Endodermal cell (in vitro differentiated cells): ENCODE measurements around the gene TBCEL. TPM values are rescaled to one million over a fixed set of nuclear protein-coding genes. Genes with fewer than 3 reads are reported as not detected.
"Not testable (repeated sequence)": the region's sequence is repeated elsewhere in the genome, so short reads cannot be mapped to it uniquely, and the experiment has no call there.

Experiments used
- DNase-seq: peaks from one replicate; pipeline ENCODE4 v3.0.0-alpha.2; 2017
- H3K27ac ChIP-seq: 2 replicates; pipeline ENCODE4 v1.5.1; 2013; ENCODE audit warnings: mild to moderate bottlenecking, low read depth, low read length, moderate library complexity
- H3K27me3 ChIP-seq: 2 replicates; pipeline ENCODE4 v1.6.1; 2013; ENCODE audit warnings: mild to moderate bottlenecking, low read length, moderate library complexity; ENCODE audit not compliant: insufficient read depth, control insufficient read depth, poor library complexity, severe bottlenecking
- H3K36me3 ChIP-seq: 2 replicates; pipeline ENCODE4 v1.7.0; 2013; ENCODE audit warnings: mild to moderate bottlenecking, low read length, moderate library complexity; ENCODE audit not compliant: control insufficient read depth, insufficient read depth
- H3K4me1 ChIP-seq: one replicate; pipeline ENCODE4 v1.7.0; 2013; ENCODE audit warnings: low read length; ENCODE audit not compliant: control insufficient read depth, insufficient read depth
- H3K4me3 ChIP-seq: 2 replicates; pipeline ENCODE4 v1.5.1; 2013; ENCODE audit warnings: mild to moderate bottlenecking, low read length, moderate library complexity
- H3K9ac ChIP-seq: 2 replicates; pipeline ENCODE4 v1.6.1; 2013; ENCODE audit warnings: mild to moderate bottlenecking, low read length, moderate library complexity; ENCODE audit not compliant: poor library complexity, severe bottlenecking; ENCODE audit errors: extremely low read depth
- H3K9me3 ChIP-seq: 2 replicates; pipeline ENCODE4 v1.6.1; 2013; ENCODE audit warnings: mild to moderate bottlenecking, low read length, moderate library complexity; ENCODE audit not compliant: control insufficient read depth
- H3K27ac Mint-ChIP-seq: 2 replicates; pipeline ENCODE4 v1.8.0; 2020; ENCODE audit warnings: mixed read lengths
- H3K27me3 Mint-ChIP-seq: 2 replicates; pipeline ENCODE4 v1.8.0; 2021; ENCODE audit warnings: mild to moderate bottlenecking, mixed read lengths; ENCODE audit not compliant: insufficient read depth
- H3K36me3 Mint-ChIP-seq: 2 replicates; pipeline ENCODE4 v1.8.0; 2020; ENCODE audit warnings: low read depth, mixed read lengths
- H3K4me1 Mint-ChIP-seq: 2 replicates; pipeline ENCODE4 v1.8.0; 2020; ENCODE audit warnings: mixed read lengths
- H3K4me3 Mint-ChIP-seq: 2 replicates; pipeline ENCODE4 v1.8.0; 2020; ENCODE audit warnings: mild to moderate bottlenecking, moderate library complexity, mixed read lengths
- H3K9me3 Mint-ChIP-seq: 2 replicates; pipeline ENCODE4 v1.8.0; 2020; ENCODE audit warnings: mild to moderate bottlenecking, mixed read lengths
- CTCF ChIP-seq: fragments of 200-600 bp; sonication (generic); conservative IDR thresholded peaks from 2 replicates; pipeline ENCODE4 v1.5.0; 2021; ENCODE audit warnings: antibody characterized with exemption, mild to moderate bottlenecking
- WGBS, 2 experiments: methylation state at CpG; one replicate each; pipeline versions ENCODE4 v1.1.5 to v1.1.7; 2013; ENCODE audit warnings: missing lambda C conversion rate in 2 of 2, mixed read lengths in 1 of 2; ENCODE audit not compliant: insufficient coverage in 1 of 2, insufficient read length in 1 of 2; 5-methylcytosine and 5-hydroxymethylcytosine counted together
- total RNA-seq, 2 donors: library from RNA; stranded (reverse); fragmentation: NEBNext Ultra II Directional in 1 of 2; extraction: Animal tissue kit (Norgen Biotek cat#: 25700) in 1 of 2; gene quantifications; 2 replicates in 1 of 2; 3 replicates in 1 of 2; pipeline ENCODE4 v1.2.1, GENCODE V29; 2021

Gene TBCEL
- total RNA-seq, 2 donors from 2014 or later, result 23.5 to 26.1 TPM

DNA sequence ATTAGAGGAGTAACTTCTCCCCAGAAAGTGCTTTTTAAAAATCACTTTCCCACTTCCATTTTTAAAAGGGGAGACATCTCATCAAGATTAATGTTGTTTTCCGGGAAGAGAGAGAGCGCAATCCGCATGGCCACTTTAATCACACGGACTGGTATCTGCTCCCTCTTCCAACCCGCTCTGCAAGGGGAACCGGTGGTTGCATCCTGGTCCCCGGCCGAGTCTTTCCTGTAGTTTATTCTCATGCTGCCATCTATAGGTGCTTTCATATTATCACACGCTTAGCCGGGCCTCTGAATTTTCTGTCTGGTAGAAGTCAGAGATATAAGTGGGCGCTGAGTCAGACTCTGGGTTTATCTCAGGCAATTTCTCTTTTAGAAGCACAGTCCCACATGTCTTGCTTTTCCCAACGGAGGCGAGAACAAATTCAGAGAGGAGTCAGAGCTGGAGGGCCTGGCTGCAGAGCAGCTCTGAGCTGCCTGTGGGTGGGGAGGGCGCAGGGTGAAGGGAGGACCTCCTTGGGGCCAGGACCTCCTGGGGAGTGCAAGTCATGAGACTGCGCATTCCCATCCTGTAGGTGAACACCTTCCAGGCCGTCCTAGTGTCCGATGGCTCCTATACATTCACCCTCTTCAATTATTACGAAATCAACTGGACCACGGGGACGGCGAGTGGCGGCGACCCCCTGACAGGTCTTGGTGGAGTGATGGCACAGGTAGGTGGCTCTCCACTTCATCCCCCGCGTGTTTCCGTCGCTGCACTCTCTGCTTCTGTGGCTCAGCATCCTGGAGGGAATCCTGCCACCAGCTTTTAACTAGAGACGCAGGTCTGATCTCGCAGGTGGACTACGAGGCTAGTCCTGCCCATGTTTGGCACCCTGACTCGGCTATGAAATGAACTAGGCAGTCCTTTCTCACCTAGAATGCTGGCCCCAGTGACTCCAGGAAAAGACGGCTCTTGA is 88.9 kb downstream of the TBCEL start:
- H3K4me3 ChIP-seq, result no peak overlapping the region
- Mint-ChIP-seq H3K4me1 (peaks cover 4% of the 10 kb centered on the region), H3K27me3 (no peaks in the 10 kb centered on the region), H3K4me3 (no peak overlapping the region), H3K36me3 (no peaks in the 10 kb centered on the region), H3K27ac (no peak overlapping the region), H3K9me3 (no peaks in the 10 kb centered on the region)
- H3K27me3 ChIP-seq, result no peaks in the 10 kb centered on the region
- H3K9me3 ChIP-seq, result no peaks in the 10 kb centered on the region
- TF ChIP-seq CTCF, result peak; percentile 73
- H3K4me1 ChIP-seq, result no peaks in the 10 kb centered on the region
- 61 to 63% methylated on average over 23 to 32 of the region's 32 CpGs for WGBS, 2 experiments
- H3K9ac ChIP-seq, result no peak overlapping the region
- no peaks in the 10 kb centered on the region for H3K36me3 ChIP-seq
- no peak overlapping the region for H3K27ac ChIP-seq
- DNase-seq, result peak; percentile 88

GRCh38 chr11:121113611-121114010 is 89.7 kb downstream of the TBCEL start:
- 84 to 96% methylated on average over 7 to 9 of the region's 9 CpGs for WGBS, 2 experiments
- Mint-ChIP-seq H3K36me3 (no peaks in the 10 kb centered on the region), H3K9me3 (no peaks in the 10 kb centered on the region), H3K27ac (no peak overlapping the region), H3K27me3 (no peaks in the 10 kb centered on the region), H3K4me1 (peaks cover 4% of the 10 kb centered on the region), H3K4me3 (no peak overlapping the region)
- peak; percentile 7 for DNase-seq
- H3K36me3 ChIP-seq, result no peaks in the 10 kb centered on the region
- no peak overlapping the region for H3K27ac ChIP-seq
- H3K4me1 ChIP-seq, result no peaks in the 10 kb centered on the region
- no peaks in the 10 kb centered on the region for H3K9me3 ChIP-seq
- H3K4me3 ChIP-seq, result no peak overlapping the region
- no peaks in the 10 kb centered on the region for H3K27me3 ChIP-seq
- no peak for TF ChIP-seq CTCF
- no peak overlapping the region for H3K9ac ChIP-seq

DNA sequence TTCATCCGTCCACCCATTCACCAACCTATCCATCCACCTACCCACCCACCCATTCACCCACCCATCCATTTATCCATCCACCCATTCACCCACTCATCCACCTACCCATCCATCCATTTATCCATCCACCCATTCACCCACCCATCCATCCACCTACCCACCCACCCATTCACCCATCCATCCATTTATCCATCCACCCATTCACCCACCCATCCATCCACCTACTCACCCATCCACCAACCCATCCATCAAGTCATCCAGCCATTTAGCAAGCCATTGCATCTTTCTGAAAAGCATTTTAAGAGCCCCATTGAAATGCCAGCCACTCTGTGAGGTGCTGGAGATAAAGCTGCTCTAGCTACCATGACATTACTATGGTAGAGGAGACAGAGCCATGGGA is 91.1 kb downstream of the TBCEL start:
- not testable (repeated sequence) for DNase-seq, H3K4me1 ChIP-seq, H3K4me3 ChIP-seq, H3K27ac Mint-ChIP-seq, H3K4me3 Mint-ChIP-seq, H3K27me3 Mint-ChIP-seq, H3K9me3 Mint-ChIP-seq, H3K9me3 ChIP-seq, H3K36me3 Mint-ChIP-seq, H3K4me1 Mint-ChIP-seq, H3K27ac ChIP-seq, H3K36me3 ChIP-seq, H3K27me3 ChIP-seq, H3K9ac ChIP-seq
- no CpG with 5 or more reads among the region's 1 CpG for whole genome bisulfite sequencing, 2 experiments
